Head of caudate nucleus (tissue), 42 donors: ENCODE measurements around the gene PDGFA.

ENCODE experiments used
- DNase-seq, 42 donors: peaks; one replicate each; pipeline versions ENCODE4 v3.0.0 to v3.0.0-alpha.2; 2020 to 2021; ENCODE audit warnings: mixed read lengths in 7 of 42
- intact Hi-C: fragments of 100-400 bp; cut with DNase I; formaldehyde crosslinking; loops from one replicate; pipeline ENCODE4 v1.15.0; 2022

Gene PDGFA

DNA sequence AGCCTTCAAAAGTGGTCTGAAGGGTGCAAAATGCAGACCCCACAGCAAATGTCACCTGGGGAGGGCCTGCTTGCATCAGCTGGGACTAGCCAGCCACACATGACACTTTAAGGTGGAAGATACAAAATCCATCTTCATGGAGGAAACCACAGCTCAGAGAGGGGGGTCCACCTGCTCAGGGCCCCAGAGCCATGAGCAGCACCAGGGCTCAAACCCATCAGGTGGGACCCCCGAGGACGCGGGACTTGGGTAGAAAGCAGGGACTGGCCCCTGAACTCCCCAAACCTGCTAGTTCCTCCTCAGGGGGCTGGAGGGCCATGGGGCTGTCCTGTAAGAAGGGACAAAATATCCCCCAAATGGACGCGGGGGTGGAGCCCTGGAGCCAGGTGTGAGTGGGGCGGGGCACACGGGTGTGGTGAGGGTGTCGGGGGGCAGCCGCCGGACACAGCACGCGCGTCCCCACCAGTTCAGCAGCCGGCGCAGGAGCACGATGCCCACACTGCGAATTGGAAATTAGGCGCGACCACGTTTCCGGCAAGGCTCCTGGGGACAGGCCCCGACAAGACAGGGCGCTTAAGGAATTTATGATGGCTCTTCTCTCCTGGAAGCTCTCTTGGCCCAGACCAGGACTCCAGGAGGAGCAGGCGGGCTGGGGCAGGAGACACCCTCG, 8.0 kb downstream of the PDGFA start:
- intact Hi-C loops, result no loop called here

DNA sequence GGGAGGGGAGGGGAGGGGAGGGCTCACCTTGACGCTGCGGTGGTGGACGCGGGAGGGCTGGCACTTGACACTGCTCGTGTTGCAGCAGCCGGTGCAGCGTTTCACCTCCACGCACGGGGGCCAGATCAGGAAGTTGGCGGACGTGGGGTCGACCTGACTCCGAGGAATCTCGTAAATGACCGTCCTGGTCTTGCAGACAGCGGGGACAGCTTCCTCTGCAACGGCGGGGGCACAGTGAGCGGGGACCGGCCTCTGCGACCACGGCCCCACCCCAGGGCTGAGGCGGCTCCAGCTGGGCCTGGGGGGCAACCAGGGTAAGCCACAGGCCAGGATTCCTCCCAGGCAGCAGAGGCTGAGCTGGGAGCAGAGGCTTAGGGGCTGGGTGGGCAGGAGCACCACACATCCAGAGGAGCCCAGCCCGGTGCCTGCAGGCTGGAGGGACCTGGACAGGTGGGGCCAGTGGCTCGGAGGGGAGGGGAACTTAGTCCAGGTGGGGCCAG, 8.8 kb downstream of the PDGFA start:
- intact Hi-C loops, result no loop called here
- no peak for DNase-seq

More for the DNA sequence above, 8.0 kb downstream of the PDGFA start:
- no peak for DNase-seq

DNA sequence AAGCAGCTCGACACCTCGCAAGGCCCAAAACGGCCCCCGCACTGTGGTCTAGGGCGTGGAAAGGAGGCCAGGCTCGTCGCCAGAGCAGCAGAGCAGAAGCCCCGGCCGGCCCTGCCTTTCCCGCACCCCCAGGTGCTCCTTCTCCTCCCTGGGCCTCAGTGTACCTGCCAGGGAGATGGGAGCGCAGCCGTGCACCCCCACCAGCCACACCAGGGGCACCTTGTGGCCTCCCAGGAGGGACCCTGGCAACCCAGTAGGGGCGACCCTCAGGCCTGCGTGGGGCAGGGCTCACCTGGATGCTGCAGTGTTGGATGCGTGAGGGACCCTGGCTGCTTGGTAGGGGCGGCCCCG, 9.5 kb downstream of the PDGFA start:
- intact Hi-C loops, result no loop called here
- no peak for DNase-seq

DNA sequence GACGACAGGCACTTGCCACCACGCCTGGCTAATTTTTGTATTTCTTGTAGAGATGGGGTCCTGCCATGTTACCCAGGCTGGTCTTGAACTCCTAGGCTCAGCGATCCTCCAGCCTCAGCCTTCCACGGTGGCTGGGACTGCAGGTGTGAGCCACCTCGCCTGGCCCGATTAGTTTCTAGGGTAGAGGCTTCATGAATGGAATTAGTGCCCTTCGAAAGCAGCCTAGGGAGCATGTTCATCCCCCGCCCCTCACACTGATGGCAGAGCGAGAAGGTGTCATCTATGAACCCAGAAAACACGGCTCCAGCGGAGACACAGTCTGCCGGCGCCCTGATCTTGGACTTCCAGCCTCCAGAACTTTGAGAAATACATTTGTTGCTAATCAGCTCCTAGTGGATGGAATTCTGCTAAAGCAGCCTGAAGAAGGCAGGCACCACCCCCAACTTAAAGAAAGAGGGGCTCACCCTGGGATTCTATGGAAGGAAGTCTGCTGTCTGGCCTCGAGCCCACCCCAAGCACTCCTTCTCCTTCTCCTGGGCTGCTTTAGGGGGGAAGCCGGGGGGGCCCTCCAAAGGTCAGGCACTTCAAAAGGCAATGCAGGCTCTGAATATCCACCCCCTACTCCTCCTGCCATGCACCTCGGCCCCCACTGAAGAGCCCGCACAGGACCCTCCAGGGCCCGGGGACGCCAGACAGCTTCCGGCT, 10.1 kb downstream of the PDGFA start:
- intact Hi-C loops, result no loop called here
- no peak for DNase-seq

DNA sequence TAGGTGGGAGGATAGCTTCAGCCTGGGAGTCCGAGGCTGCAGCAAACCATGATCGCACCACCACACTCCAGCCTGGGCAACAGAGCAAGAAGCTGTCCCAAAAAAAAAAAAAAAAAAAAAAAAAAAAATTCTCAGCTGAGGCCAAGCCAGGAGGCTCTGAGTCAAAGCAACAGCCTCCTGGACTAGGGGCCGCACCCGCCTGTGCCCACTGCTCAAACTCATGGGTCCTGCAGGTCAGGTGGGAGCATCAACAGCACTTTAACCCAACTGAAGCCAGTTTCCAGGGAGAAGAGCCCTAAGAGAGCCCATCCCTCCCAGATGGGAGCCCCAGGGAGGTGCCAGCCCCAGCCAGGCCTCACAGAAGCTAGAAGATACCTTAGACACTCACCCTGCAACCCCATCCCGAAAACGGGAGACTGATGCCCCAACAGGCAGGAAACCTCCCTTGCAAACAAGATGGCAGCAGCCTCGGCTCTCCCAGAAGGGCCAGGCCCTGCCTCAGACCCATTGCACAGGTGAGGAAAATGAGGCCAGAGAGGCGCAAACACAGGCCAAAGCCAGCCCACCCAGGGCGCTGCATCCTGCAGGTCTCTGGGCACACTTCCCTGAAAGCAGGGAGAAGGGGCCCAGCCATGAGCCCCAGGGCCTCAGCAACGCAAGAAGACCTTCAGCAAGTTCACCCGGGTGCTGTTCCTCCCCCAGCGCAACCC, 11.0 kb downstream of the PDGFA start:
- no peak for DNase-seq
- intact Hi-C loops, result no loop called here

DNA sequence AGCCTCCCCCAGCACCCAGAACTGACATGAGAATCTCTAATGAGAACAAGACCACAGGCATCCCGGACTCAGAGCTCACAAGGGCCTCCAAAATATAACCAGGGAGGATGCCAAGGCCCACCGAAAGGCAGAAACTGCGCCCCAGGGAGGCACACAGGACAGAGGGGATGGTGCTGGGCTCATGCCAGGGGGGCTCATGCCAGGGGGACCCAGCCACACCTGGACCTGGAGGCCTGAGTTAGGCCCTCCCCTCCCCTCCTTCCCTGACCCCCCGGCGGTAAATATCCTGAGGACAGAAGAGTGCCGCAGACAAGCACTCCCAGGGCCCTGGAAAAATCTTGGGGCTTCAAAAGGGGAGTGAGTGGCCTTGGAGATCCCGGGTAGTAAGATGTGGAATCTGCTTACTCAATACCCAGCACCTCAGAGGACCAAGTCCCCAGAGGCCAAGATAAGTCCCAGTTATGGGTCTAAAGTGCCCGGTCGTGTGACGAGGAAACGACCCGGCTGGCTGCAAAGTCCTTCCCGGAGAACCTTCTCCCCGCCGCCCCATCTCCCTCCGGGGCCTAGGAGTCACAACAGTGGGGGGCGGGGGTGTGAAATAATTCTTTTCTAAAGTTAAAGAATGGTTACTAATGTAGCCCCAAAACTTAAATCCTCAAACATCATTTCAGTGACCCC, 11.9 kb downstream of the PDGFA start:
- intact Hi-C loops, result no loop called here
- no peak for DNase-seq

DNA sequence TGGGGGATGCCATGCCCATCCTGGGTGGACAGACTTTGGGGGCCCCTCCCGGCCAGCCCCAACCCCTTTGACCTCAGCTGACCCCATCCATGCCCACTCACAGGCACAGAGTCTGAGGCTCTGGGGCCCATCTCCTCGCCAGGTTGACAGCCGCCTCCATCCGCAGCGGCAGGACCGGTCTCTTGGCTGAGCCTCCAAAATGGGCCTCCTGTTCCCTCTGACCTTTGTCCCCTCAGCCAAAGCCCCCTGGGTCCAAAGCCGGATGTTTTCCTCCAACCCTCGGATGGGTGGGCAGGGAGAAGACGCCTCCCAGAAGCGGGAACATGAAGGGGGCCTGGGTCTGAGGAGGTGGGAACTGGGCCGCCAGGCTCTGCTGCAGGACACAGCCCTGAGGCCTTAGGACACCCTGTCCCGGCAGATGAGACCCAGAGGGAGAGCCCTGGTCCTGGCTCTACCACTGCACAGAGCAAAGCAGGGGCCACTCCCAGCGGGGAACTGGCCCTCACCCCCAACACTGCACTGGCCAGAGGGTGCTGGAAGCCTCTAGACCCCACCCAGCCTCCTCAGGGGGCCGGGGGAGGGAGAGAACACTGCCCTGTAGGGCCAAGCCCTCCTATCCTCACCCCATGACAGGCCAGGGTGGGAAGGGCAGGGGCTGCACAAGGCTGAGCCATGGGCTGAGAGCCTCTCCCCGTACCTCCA, 12.6 kb downstream of the PDGFA start:
- DNase-seq, result peak in 1 of 42 donors; percentile 2
- intact Hi-C loops, result no loop called here

DNA sequence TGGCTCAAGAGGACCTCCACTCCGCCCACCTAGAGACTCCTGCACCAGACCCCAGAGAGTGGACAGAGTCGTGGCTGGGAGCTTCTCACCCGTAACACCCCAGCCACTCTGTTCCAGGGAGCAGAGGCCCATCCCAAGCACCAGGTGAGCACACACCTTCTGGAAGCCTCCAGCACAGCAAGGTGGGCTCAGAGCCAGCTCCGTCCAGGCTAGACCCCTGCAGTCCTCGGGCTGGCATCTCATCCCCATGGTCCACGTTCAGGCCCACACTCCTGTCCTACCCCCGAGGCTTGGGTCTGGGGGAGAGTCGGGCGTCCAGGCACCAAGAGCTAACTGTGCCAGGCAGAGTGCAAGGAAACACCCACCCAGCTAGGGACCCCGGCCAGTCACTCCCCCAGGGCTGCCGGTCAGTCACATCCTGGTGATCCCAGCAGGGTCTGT, 13.2 kb downstream of the PDGFA start:
- peak in 1 of 42 donors; percentile 4 for DNase-seq
- intact Hi-C loops, result no loop called here

DNA sequence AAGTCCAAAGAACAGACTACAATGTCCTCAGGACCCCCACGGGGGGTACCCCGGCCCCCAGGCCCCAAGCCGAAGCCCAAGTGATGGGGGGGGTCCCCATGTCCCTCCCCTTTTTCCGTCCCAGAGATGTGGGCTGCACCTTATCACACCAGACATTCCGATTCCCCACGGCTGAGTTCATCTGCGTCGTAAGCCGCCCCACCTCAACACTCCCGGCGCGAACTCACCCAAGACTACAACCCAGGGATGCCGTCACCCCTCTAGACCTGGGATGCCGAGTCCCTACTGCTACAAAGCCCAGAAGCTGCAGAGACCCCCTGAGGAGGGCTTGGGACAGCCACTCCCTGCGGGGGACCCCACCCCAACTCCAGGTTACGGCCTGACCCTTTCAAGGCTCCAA, 14.5 kb downstream of the PDGFA start:
- DNase-seq, result no peak
- intact Hi-C loops, result no loop called here

DNA sequence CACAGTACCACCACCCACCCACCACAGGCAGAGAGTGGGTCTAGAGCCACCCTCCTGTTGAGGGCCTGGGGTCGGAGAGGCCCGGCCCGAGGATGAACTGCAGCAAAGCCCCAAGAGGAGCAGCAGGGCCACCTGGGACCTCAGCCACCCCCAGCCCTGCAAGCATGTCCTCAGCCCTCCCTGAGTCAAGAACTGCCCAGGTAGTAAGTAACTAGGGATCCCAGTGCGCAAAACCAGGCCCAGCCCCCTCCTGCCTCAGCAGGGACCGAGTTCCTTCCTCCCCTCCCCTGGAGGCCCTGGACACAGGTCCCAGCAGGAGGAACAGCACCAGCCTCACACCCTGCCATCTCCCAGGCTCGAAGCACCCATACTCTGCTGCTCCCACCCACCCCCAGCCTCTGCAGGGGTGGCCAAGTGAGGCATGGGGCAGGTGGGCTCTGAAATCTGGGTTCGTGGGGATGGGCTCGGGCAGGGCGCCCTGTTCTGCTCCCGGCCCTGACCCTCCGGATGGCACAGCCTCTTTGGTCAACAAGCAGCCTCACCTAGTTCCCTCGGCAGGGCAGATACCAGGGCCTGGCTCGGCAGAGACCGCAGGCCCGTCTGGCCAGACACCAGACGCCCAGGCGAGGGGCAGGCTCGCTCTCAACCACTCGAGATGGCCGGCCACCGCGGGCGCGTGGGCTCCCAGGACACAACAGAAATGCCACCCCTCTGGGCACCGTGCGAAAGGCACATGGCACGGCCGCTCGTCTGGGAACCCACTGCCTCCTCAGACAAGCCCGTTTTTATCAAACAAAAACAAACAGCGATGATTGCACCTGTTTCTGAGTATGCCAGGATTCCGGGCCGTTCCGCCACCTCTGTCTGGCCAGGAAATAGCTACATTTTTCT, 15.2 kb downstream of the PDGFA start:
- peak in 1 of 42 donors; percentile 0 for DNase-seq
- intact Hi-C loops, result no loop called here

DNA sequence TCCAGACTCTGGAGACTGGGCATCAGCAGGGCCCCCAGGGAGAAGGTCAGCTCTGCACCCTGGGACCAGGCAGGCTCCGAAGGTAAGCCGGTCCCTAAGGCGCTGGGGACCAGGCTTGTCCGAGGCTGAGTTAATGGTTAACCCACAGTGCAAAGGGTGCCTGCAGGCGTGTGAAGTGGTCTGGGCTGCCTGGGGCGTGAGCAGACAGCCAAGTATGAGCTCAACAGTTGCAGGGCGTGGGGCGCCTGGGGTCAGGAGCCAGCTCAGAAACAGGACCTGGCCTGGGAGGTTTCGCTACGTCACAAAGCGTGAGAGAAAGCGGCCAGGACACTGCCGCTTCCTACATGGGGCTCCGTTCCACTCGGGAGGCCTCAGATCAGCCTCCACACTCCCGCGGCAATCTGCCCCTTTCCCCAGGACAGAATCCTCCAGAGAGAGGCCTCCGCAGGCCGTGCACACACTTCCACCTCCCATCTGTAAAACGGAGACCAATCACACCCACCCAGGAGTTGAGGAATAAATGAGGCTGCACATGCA, 16.0 kb downstream of the PDGFA start:
- DNase-seq, result peak in 1 of 42 donors; percentile 1
- intact Hi-C loops, result loop anchor here (2.0 kb wide), 1 partner anchor 59 kb away; no protein-coding TSS in a partner anchor

DNA sequence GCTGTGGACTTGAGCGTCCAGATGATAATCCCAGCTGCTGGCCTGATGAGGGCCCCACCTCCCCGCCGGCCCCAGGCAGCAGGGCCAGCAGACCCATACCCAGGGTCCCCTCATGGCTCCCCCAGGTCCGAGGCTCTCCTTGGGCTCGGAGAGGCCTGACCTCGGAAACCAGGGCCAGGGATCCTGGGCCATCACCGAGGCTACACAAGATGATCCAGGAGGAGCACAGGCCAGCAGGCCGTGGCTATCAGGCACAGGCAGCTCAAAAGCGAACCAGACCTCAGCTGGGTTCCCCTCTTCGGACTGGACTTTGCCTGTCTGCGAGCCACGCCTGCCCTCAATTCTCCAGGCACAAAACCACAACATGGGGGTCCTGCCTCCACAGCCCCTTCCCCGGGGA, 17.4 kb downstream of the PDGFA start:
- no peak for DNase-seq

DNA sequence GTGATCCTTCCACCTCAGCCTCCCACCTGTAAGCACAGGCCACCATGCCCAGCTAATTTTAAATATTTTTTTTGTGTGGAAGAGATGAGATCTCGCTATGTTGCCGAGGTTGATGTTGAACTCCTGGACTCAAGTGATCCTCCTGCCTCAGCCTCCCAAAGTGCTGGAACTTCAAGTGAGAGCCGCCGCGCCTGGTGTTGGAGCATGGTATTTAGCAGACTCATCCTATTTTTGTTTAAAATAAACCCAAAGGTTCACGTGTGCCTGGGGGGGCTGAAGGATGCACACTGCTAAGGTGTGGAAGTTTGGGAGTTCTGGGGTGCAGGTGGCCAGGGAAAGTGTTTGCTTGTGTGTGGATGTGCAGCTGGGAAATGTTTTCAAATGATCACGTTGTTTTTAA, 18.1 kb downstream of the PDGFA start:
- intact Hi-C loops, result no loop called here
- DNase-seq, result no peak

More for the DNA sequence above, 17.4 kb downstream of the PDGFA start:
- intact Hi-C loops, result loop anchor here (2.0 kb wide), 1 partner anchor 61 kb away; no protein-coding TSS in a partner anchor

DNA sequence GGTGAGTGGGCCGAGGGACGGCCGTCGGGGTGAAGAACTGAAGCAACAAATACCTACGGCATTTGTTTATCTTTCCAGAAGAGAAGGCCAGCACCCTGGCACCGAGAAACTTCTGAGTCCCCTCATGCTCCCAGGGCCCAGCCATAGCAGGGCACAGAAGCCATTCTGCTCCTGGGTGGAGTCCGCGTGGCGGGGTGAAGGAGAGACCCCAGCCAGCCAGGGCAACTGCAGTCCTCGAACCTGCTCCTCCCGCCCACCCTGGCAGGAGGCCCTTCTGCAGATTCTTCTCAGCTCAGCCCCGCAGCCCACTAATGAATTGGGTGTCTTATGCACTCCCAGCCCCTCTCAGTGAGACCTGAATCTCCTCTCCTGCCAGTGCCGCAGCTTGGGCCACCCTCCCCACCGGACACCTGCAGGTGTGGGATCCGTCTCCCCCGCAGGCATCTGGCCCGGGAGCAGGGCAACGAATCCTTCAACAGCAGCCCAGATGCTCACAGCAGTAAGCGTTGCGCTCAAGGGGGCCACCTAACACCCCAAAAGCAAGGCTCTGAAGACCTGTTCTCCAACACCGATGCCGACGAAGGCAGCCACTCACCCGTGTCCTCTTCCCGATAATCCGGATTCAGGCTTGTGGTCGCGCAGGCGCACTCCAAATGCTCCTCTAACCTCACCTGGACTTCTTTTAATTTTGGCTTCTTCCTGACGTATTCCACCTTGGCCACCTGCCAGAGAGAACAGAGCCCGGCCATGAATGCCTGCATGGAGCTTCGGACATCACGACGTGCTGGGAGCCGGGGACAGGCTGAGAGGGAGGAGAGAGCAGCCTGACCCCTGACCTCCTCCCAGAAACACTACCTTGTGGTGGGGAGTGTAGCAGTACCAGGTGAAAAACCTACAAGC, 18.9 kb downstream of the PDGFA start:
- DNase-seq, result no peak
- intact Hi-C loops, result no loop called here

DNA sequence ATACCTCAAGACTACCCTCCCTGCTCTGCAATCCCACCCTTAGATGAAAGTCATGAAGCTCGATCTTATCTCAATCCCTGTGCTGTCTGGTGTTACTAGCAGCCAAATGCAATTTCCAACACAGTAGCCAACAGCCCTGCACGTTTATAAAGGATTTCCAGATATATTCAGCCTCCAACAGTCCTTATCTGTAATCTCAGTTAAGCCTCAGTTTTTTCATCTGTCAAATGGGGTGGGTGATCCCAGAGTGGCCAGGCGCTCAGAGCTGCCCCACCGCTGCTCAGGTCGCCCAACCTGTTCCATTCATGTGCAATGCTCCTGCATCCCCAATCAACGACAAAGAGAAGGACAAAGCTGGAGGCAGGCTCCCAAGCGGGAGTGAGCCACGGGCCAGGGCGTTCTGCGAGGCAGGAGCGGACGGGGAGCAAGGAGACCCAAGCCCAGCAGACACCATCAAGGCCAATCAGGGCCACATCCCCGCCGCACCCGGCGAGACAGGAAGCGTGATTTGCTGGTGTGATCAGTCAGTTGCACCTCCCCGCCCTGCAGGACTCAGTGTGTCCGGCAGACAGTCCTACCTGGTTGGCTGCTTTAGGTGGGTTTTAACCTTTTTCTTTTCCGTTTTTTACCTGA, 19.7 kb downstream of the PDGFA start:
- no peak for DNase-seq
- intact Hi-C loops, result no loop called here
